OCI-LY7 (cell line): ENCODE results near the gene NKAIN2. TPM values are rescaled to one million over a fixed set of nuclear protein-coding genes. Genes with fewer than 3 reads are reported as not detected.

Source experiments
- BruUV-seq: library from RNA; stranded (reverse); fragments of 400-500 nt; replicated peaks from 2 replicates; lab custom pipeline; 2021; lab: Mats Ljungman, UMichigan
- CTCF ChIA-PET: fragments of 300-600 bp; sonication (Branson Sonifier 250); formaldehyde crosslinking; loops from one replicate; lab custom pipeline; 2022; ENCODE audit warnings: antibody characterized with exemption; ENCODE audit not compliant: unreplicated experiment; lab: Charles Lee
- POLR2A ChIA-PET: fragments of 300-600 bp; sonication (Branson Sonifier 250); formaldehyde crosslinking; loops from one replicate; lab custom pipeline; 2022; ENCODE audit warnings: antibody characterized with exemption; lab: Charles Lee
- DNase-seq: peaks from one replicate; pipeline ENCODE4 v3.0.0-alpha.2; 2015; ENCODE audit warnings: low spot score
- H2AFZ ChIP-seq: fragments of 200-600 bp; sonication (generic), shearing (Covaris generic); 2 replicates; pipeline ENCODE4 v1.6.1; 2014; ENCODE audit warnings: mild to moderate bottlenecking, antibody characterized with exemption, low read length, moderate library complexity
- H3K27ac ChIP-seq: fragments of 200-600 bp; sonication (generic); 2 replicates; pipeline ENCODE4 v1.5.1; 2014; ENCODE audit warnings: mixed run types, low read depth, mild to moderate bottlenecking, moderate library complexity, low read length, inconsistent platforms; ENCODE audit not compliant: poor library complexity, severe bottlenecking
- H3K36me3 ChIP-seq: fragments of 200-600 bp; sonication (generic); 2 replicates; pipeline ENCODE4 v1.6.1; 2014; ENCODE audit warnings: mild to moderate bottlenecking, antibody characterized with exemption, low read length, moderate library complexity, mixed read lengths; ENCODE audit not compliant: insufficient read depth
- H3K4me1 ChIP-seq: fragments of 200-600 bp; sonication (generic); 2 replicates; pipeline ENCODE4 v1.5.1; 2014; ENCODE audit warnings: mild to moderate bottlenecking, low read length; ENCODE audit not compliant: insufficient read depth, poor library complexity, severe bottlenecking
- H3K4me2 ChIP-seq: fragments of 200-600 bp; sonication (generic); 2 replicates; pipeline ENCODE4 v1.6.1; 2014; ENCODE audit warnings: mild to moderate bottlenecking, low read length
- H3K4me3 ChIP-seq: fragments of 200-600 bp; sonication (generic); 2 replicates; pipeline ENCODE4 v1.5.1; 2014; ENCODE audit warnings: mild to moderate bottlenecking, low read depth, low read length; ENCODE audit not compliant: poor library complexity, severe bottlenecking
- H3K79me2 ChIP-seq: fragments of 200-600 bp; sonication (generic); 2 replicates; pipeline ENCODE4 v1.6.1; 2016; ENCODE audit warnings: low read depth, mild to moderate bottlenecking, low read length, moderate library complexity, mixed read lengths; ENCODE audit not compliant: insufficient read depth
- H3K9me2 ChIP-seq: fragments of 200-600 bp; sonication (generic); 2 replicates; pipeline ENCODE4 v1.6.1; 2016; ENCODE audit warnings: mild to moderate bottlenecking, low read length, mixed read lengths; ENCODE audit not compliant: insufficient read depth
- H3K9me3 ChIP-seq: fragments of 200-600 bp; sonication (generic); 2 replicates; pipeline ENCODE4 v1.6.1; 2014; ENCODE audit warnings: mild to moderate bottlenecking, mixed run types, low read length, mixed read lengths
- H4K20me1 ChIP-seq: fragments of 200-600 bp; sonication (generic); 2 replicates; pipeline ENCODE4 v1.6.1; 2014; ENCODE audit warnings: mild to moderate bottlenecking, antibody characterized with exemption, low read length, moderate library complexity, mixed read lengths; ENCODE audit not compliant: insufficient read depth
- CTCF ChIP-seq: fragments of 200-600 bp; sonication (generic); conservative IDR thresholded peaks from 2 replicates; pipeline ENCODE4 v1.5.1; 2014; ENCODE audit warnings: mild to moderate bottlenecking, antibody characterized with exemption, low read length, moderate library complexity, mixed read lengths
- EZH2phosphoT487 ChIP-seq: fragments of 200-600 bp; sonication (generic); IDR thresholded peaks from 2 replicates; pipeline ENCODE4 v1.6.1; 2018; ENCODE audit warnings: low read depth, borderline replicate concordance, mild to moderate bottlenecking, mixed run types, antibody characterized with exemption, low read length, moderate library complexity, mixed read lengths
- intact Hi-C: fragments of 100-400 bp; cut with micrococcal nuclease; formaldehyde crosslinking; loops from one replicate; pipeline ENCODE4 v1.10.0; 2022; ENCODE audit not compliant: unreplicated experiment
- total RNA-seq, 2 experiments: library from RNA; depleted of rRNA in 1 of 2; stranded (reverse); fragments of >200 nt in 1 of 2; shearing (Covaris generic) in 1 of 2; gene quantifications; 2 replicates each; pipeline ENCODE4 v1.2.3, GENCODE V29; 2014 to 2022

The NKAIN2 gene
- total RNA-seq, 2 experiments from 2014 or later: not detected

DNA sequence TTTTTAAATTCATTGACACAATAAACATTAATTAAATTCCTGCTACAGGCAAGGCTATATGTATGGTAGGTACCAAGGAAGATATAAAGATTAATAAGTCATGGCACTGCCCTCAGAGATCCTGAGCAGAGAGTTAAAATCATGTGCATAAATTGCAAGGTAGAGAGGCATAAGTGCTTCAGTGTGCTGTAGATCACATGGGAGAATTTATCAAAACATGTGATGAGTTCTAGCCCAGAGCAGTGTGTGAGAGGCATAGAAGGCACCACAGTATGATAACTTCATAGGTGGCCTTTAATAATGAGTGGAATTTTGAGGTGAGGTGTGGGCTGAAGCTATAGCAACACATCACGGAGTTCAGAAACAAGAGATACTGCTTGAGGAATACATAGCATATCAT lies 692.7 kb downstream of the NKAIN2 start:
- ChIA-PET POLR2A (interaction anchor here (0.6 to 1.1 kb wide), 2 partner anchors 12 to 42 kb away, joined by 3 to 4 read pairs; no protein-coding TSS in a partner anchor), CTCF (no interaction called here)
- Histone ChIP-seq H4K20me1 (no peaks in the 10 kb centered on the region), H3K4me2 (no peak overlapping the region), H2AFZ (no peak overlapping the region), H3K9me2 (no peaks in the 10 kb centered on the region), H3K4me1 (no peaks in the 10 kb centered on the region), H3K36me3 (no peaks in the 10 kb centered on the region), H3K4me3 (no peak overlapping the region), H3K79me2 (no peaks in the 10 kb centered on the region), H3K9me3 (no peaks in the 10 kb centered on the region), H3K27ac (no peak overlapping the region)
- DNase-seq: no peak
- BruUV-seq: no TSS peak
- TF ChIP-seq CTCF (no peak), EZH2phosphoT487 (no peak)
- intact Hi-C loops: no loop called here

DNA sequence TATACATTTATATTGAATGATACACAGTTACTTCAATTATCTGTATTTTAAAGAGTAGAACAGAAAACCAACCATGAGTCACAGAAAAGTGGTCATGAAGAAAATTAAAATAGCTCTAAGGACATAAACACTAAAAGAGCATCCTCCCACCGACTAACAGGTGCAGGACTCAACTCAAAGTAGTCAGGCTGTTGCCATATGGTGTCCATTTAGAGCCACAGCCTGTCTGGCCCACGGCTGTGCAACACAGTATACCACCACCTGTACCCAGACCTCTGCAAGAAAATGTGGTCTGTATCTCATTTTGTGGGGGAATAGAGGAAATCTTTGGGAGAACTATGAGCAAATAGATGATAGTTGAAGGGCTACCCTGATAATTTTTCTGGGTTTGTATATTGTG lies 708.8 kb downstream of the NKAIN2 start:
- Histone ChIP-seq H3K79me2 (no peaks in the 10 kb centered on the region), H3K4me2 (no peak overlapping the region), H3K36me3 (no peaks in the 10 kb centered on the region), H3K4me3 (no peak overlapping the region), H3K9me2 (no peaks in the 10 kb centered on the region), H3K9me3 (no peaks in the 10 kb centered on the region), H3K27ac (no peak overlapping the region), H3K4me1 (no peaks in the 10 kb centered on the region), H4K20me1 (no peaks in the 10 kb centered on the region), H2AFZ (no peak overlapping the region)
- TF ChIP-seq EZH2phosphoT487: no peak
- no peak for TF ChIP-seq CTCF
- ChIA-PET CTCF (no interaction called here), POLR2A (no interaction called here)
- no TSS peak for BruUV-seq
- intact Hi-C loops: no loop called here
- no peak for DNase-seq

GRCh38 chr6:124517339-124517738 lies 713.7 kb downstream of the NKAIN2 start:
- Histone ChIP-seq H3K9me2 (no peaks in the 10 kb centered on the region), H3K4me1 (no peaks in the 10 kb centered on the region), H3K4me2 (no peak overlapping the region), H2AFZ (no peak overlapping the region), H3K4me3 (no peak overlapping the region), H3K9me3 (no peaks in the 10 kb centered on the region), H3K79me2 (no peaks in the 10 kb centered on the region), H3K27ac (no peak overlapping the region), H3K36me3 (no peaks in the 10 kb centered on the region), H4K20me1 (no peaks in the 10 kb centered on the region)
- CTCF ChIA-PET: no interaction called here
- intact Hi-C loops: no loop called here
- BruUV-seq: no TSS peak
- POLR2A ChIA-PET: no interaction called here
- DNase-seq: no peak
- TF ChIP-seq CTCF (no peak), EZH2phosphoT487 (no peak)
